ENCODE data around the gene MSI1.
A peak's percentile ranks its signal among the peaks of the same experiment; 100 is the strongest.

The MSI1 gene

GRCh38 chr12:120376934-120377572, 8.1 kb upstream of the MSI1 start:
- Histone ChIP-seq H3K4me3 (ENCODE audit: extremely low read depth, insufficient read depth, low read length, poor library complexity, severe bottlenecking) (no peak overlapping the region), H3K36me3 (ENCODE audit: control insufficient read depth, insufficient read depth, low read length) (no peaks in the 10 kb centered on the region), H3K4me1 (ENCODE audit: control insufficient read depth, insufficient read depth, low read length, poor library complexity, severe bottlenecking) (peaks cover 20% of the 10 kb centered on the region), H3K9me3 (ENCODE audit: control insufficient read depth, low read length) (no peaks in the 10 kb centered on the region), H3K27ac (ENCODE audit: low read depth, low read length, severe bottlenecking) (no peak overlapping the region)
- whole genome bisulfite sequencing, 2 experiments (ENCODE audit: insufficient coverage in 2 of 2), result 60 to 87% methylated on average over 3 of the region's 5 CpGs

GRCh38 chr12:120376416-120376815, 7.5 kb upstream of the MSI1 start:
- Histone ChIP-seq H3K4me1 (ENCODE audit: control insufficient read depth, insufficient read depth, low read length, poor library complexity, severe bottlenecking) (peaks cover 13% of the 10 kb centered on the region), H3K36me3 (ENCODE audit: control insufficient read depth, insufficient read depth, low read length) (no peaks in the 10 kb centered on the region), H3K9me3 (ENCODE audit: control insufficient read depth, low read length) (no peaks in the 10 kb centered on the region), H3K27ac (ENCODE audit: low read depth, low read length, severe bottlenecking) (no peak overlapping the region), H3K4me3 (ENCODE audit: extremely low read depth, insufficient read depth, low read length, poor library complexity, severe bottlenecking) (no peak overlapping the region)
- 57 to 60% methylated on average over 4 of the region's 5 CpGs for WGBS, 2 experiments (ENCODE audit: insufficient coverage in 2 of 2)

DNA sequence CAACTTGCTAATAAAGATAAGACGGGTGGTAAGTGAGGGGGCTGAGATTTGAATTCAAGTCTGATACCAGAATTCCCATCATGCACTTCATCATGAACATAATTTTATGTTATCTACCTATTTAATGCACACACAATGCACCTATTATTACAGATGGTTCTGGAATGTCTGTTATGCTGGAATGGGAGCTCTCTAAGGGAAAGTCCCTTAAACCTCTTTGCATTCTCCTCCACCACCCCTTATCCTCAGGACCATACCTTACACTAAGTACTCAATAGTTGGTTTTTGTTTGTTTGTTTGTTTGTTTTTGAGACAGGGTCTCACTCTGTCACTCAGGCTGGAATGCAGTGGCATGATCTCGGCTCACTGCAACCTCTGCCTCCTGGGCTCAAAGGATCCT, 7.0 kb upstream of the MSI1 start:
- Histone ChIP-seq H3K4me1 (ENCODE audit: control insufficient read depth, insufficient read depth, low read length, poor library complexity, severe bottlenecking) (peaks cover 11% of the 10 kb centered on the region), H3K27ac (ENCODE audit: low read depth, low read length, severe bottlenecking) (no peak overlapping the region), H3K4me3 (ENCODE audit: extremely low read depth, insufficient read depth, low read length, poor library complexity, severe bottlenecking) (no peak overlapping the region), H3K36me3 (ENCODE audit: control insufficient read depth, insufficient read depth, low read length) (no peaks in the 10 kb centered on the region), H3K9me3 (ENCODE audit: control insufficient read depth, low read length) (no peaks in the 10 kb centered on the region)
- WGBS, 2 experiments (ENCODE audit: insufficient coverage in 2 of 2), result 80% methylated on average over 1 of the region's 2 CpGs; no CpG with 5 or more reads in 1 of the 2 experiments

- no peak overlapping the region for H3K4me3 ChIP-seq (ENCODE audit: extremely low read depth, insufficient read depth, low read length, poor library complexity, severe bottlenecking)
- peaks cover 17% of the 10 kb centered on the region for H3K4me1 ChIP-seq (ENCODE audit: control insufficient read depth, insufficient read depth, low read length, poor library complexity, severe bottlenecking)
- no peaks in the 10 kb centered on the region for H3K36me3 ChIP-seq (ENCODE audit: control insufficient read depth, insufficient read depth, low read length)
- H3K27ac ChIP-seq (ENCODE audit: low read depth, low read length, severe bottlenecking), result no peak overlapping the region
- no peaks in the 10 kb centered on the region for H3K9me3 ChIP-seq (ENCODE audit: control insufficient read depth, low read length)
- WGBS, 2 experiments (ENCODE audit: insufficient coverage in 2 of 2), result 93 to 98% methylated on average over 3 to 6 of the region's 8 CpGs
These were observed 4.7 kb upstream of the MSI1 start for GRCh38 chr12:120373683-120374082.

DNA sequence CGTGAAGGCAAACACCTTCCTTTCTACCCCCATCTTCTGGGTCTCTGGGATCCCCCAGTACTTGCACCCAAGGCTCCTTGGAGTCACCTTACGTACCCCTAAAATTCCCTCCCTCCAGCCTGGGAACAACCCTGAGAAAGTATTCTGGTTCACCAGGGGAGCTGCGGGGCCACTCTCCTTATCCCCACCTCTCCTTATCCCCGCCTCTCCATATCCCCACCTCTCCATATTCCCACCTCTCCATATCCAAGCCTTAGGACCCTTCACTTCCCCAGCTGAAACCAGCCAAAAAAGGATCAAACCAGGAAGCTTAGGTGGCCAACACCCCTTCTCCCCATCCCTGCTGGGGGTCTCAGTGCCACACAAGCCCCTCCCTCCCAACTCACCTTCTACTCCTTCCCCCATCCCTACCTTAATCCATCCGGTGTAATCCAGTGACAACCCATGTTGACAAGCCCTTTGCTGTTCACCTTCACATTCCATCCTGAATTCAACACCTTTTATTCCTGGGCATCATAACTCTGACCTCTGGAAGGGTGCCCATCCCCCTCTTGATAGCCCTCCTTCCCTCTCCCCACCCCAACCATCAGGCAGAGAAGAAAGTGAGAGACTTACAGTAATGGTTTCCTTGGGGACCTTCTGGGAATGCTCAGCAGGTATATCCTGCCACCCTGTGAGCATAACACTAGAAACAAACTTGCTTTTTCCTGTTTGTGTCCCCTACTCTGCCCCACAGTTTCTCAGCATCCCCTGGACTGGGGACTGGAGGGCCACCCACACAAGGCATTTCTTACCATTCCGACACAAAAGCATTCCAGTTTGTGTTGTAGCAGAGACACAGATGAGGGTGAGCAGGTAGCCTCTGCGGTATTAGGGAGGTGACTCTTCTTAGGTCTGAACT, 1.6 kb upstream of the MSI1 start:
- 30 to 41% methylated on average over 5 to 6 of the region's 7 CpGs for WGBS, 2 experiments (ENCODE audit: insufficient coverage in 2 of 2)
- peaks cover 14% of the 10 kb centered on the region for H3K4me1 ChIP-seq (ENCODE audit: control insufficient read depth, insufficient read depth, low read length, poor library complexity, severe bottlenecking)
- peaks cover 6% of the 10 kb centered on the region for H3K36me3 ChIP-seq (ENCODE audit: control insufficient read depth, insufficient read depth, low read length)
- H3K27ac ChIP-seq (ENCODE audit: low read depth, low read length, severe bottlenecking), result no peak overlapping the region
- no peak overlapping the region for H3K4me3 ChIP-seq (ENCODE audit: extremely low read depth, insufficient read depth, low read length, poor library complexity, severe bottlenecking)
- no peaks in the 10 kb centered on the region for H3K9me3 ChIP-seq (ENCODE audit: control insufficient read depth, low read length)

GRCh38 chr12:120369603-120370342, 809 bp upstream of the MSI1 start:
- H3K36me3 ChIP-seq (ENCODE audit: control insufficient read depth, insufficient read depth, low read length), result peaks cover 12% of the 10 kb centered on the region
- peaks cover 14% of the 10 kb centered on the region for H3K4me1 ChIP-seq (ENCODE audit: control insufficient read depth, insufficient read depth, low read length, poor library complexity, severe bottlenecking)
- no peak overlapping the region for H3K27ac ChIP-seq (ENCODE audit: low read depth, low read length, severe bottlenecking)
- H3K4me3 ChIP-seq (ENCODE audit: extremely low read depth, insufficient read depth, low read length, poor library complexity, severe bottlenecking), result peak overlapping the region; percentile 46
- 3% methylated on average over 23 to 26 of the region's 26 CpGs for WGBS, 2 experiments (ENCODE audit: insufficient coverage in 2 of 2)
- H3K9me3 ChIP-seq (ENCODE audit: control insufficient read depth, low read length), result no peaks in the 10 kb centered on the region

GRCh38 chr12:120367924-120368788, 808 bp downstream of the MSI1 start:
- peaks cover 17% of the 10 kb centered on the region for H3K4me1 ChIP-seq (ENCODE audit: control insufficient read depth, insufficient read depth, low read length, poor library complexity, severe bottlenecking)
- H3K36me3 ChIP-seq (ENCODE audit: control insufficient read depth, insufficient read depth, low read length), result peaks cover 27% of the 10 kb centered on the region
- H3K4me3 ChIP-seq (ENCODE audit: extremely low read depth, insufficient read depth, low read length, poor library complexity, severe bottlenecking), result peak overlapping the region; percentile 77
- 1% methylated on average over 38 to 60 of the region's 86 CpGs for WGBS, 2 experiments (ENCODE audit: insufficient coverage in 2 of 2)
- H3K27ac ChIP-seq (ENCODE audit: low read depth, low read length, severe bottlenecking), result peak overlapping the region; percentile 10
- H3K9me3 ChIP-seq (ENCODE audit: control insufficient read depth, low read length), result no peaks in the 10 kb centered on the region

DNA sequence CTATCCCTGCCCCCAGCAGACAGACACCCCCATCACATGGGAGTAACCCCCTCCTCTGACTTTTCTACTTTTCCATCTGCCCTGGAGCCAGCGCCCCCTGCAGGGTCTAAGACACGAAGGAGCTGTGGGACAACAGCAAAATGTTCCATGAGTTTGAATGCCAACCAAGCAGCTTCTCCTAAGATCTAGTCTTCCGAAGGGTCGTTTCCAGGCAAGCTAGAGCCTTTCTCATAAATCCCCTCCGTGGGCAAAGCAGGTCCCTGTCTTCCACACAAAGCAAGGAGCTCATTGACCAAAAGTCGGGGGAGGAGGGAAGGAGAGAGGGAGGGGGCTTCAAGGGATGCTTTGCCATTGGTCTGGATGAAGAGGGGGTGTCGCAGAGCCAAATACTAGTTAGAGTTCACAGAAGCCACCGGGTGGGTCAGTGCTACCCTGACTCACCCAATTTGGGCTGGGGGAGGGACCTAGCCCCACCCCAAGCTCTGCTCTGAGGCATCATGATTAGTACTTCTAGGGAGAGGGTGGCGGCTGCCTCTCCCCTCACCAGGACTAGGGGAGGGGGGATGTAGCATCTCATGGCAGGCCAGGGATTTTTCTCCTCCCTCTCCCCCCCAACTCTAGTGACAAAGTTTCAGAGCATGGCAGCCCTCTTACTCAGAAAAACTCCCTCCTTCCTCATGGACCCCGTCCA, 1.6 kb downstream of the MSI1 start:
- whole genome bisulfite sequencing, 2 experiments (ENCODE audit: insufficient coverage in 2 of 2), result 12 to 22% methylated on average over 7 to 9 of the region's 10 CpGs
- Histone ChIP-seq H3K4me3 (ENCODE audit: extremely low read depth, insufficient read depth, low read length, poor library complexity, severe bottlenecking) (peak overlapping the region; percentile 77), H3K4me1 (ENCODE audit: control insufficient read depth, insufficient read depth, low read length, poor library complexity, severe bottlenecking) (peaks cover 23% of the 10 kb centered on the region), H3K36me3 (ENCODE audit: control insufficient read depth, insufficient read depth, low read length) (peaks cover 34% of the 10 kb centered on the region), H3K27ac (ENCODE audit: low read depth, low read length, severe bottlenecking) (peak overlapping the region; percentile 43), H3K9me3 (ENCODE audit: control insufficient read depth, low read length) (no peaks in the 10 kb centered on the region)

GRCh38 chr12:120366845-120367232, 2.1 kb downstream of the MSI1 start:
- H3K27ac ChIP-seq (ENCODE audit: low read depth, low read length, severe bottlenecking), result peak overlapping the region; percentile 43
- peaks cover 37% of the 10 kb centered on the region for H3K36me3 ChIP-seq (ENCODE audit: control insufficient read depth, insufficient read depth, low read length)
- 54% methylated on average over 5 to 7 of the region's 7 CpGs for WGBS, 2 experiments (ENCODE audit: insufficient coverage in 2 of 2)
- no peak overlapping the region for H3K4me3 ChIP-seq (ENCODE audit: extremely low read depth, insufficient read depth, low read length, poor library complexity, severe bottlenecking)
- no peaks in the 10 kb centered on the region for H3K9me3 ChIP-seq (ENCODE audit: control insufficient read depth, low read length)
- H3K4me1 ChIP-seq (ENCODE audit: control insufficient read depth, insufficient read depth, low read length, poor library complexity, severe bottlenecking), result peaks cover 28% of the 10 kb centered on the region

Data from mesodermal cell (in vitro differentiated cells).